SK-N-SH (cell line): ENCODE data around the gene CDC73. TPM values are rescaled to one million over a fixed set of nuclear protein-coding genes. Genes with fewer than 3 reads are reported as not detected.

Source experiments
- CTCF ChIA-PET: fragments of 300-600, 350-600 bp; formaldehyde crosslinking; extraction: SDS; loops from one replicate; lab custom pipeline; 2021; lab: Yijun Ruan, JAX
- POLR2A ChIA-PET: fragments of 350-600 bp; sonication (Branson Sonifier 250); formaldehyde crosslinking; extraction: SDS; loops from one replicate; lab custom pipeline; 2020; ENCODE audit warnings: antibody characterized with exemption, inconsistent platforms; lab: Yijun Ruan, JAX
- DNase-seq: peaks from one replicate; pipeline ENCODE4 v3.0.0; 2012
- H2AFZ ChIP-seq: fragments of 200-600 bp; sonication (generic); 2 replicates; pipeline ENCODE4 v1.8.1; 2016; ENCODE audit warnings: antibody characterized with exemption, mild to moderate bottlenecking, low read depth
- H3F3A ChIP-seq: fragments of 200-600 bp; sonication (generic); replicated peaks from 2 replicates; pipeline ENCODE3; 2016; ENCODE audit warnings: antibody characterized with exemption, mild to moderate bottlenecking; ENCODE audit not compliant: insufficient read depth
- H3K27ac ChIP-seq, 2 experiments: fragments of 200-500 bp in 1 of 2; fragments of 200-600 bp in 1 of 2; sonication (Bioruptor generic) in 1 of 2; sonication (generic), shearing (Covaris generic) in 1 of 2; 2 replicates each; pipeline versions ENCODE4 v1.5.1 to v1.6.1; 2014 to 2016; ENCODE audit warnings: low read depth in 2 of 2, inconsistent platforms in 1 of 2, low read length in 1 of 2, mild to moderate bottlenecking in 1 of 2, mixed read lengths in 1 of 2
- H3K27me3 ChIP-seq: fragments of 200-600 bp; sonication (generic), shearing (Covaris generic); 2 replicates; pipeline ENCODE4 v1.6.1; 2016; ENCODE audit warnings: mixed run types; ENCODE audit not compliant: insufficient read depth
- H3K36me3 ChIP-seq, 2 experiments: fragments of 200-500 bp in 1 of 2; fragments of 200-600 bp in 1 of 2; sonication (Bioruptor generic) in 1 of 2; sonication (generic) in 1 of 2; replicated peaks in 1 of 2; 2 replicates each; pipeline versions ENCODE3 to v1.5.1; 2014 to 2016; ENCODE audit warnings: low read length in 1 of 2, mild to moderate bottlenecking in 1 of 2; ENCODE audit not compliant: insufficient read depth in 2 of 2, control insufficient read depth in 1 of 2
- H3K4me1 ChIP-seq, 2 experiments: fragments of 200-500 bp in 1 of 2; fragments of 200-600 bp in 1 of 2; sonication (Bioruptor generic) in 1 of 2; sonication (generic), shearing (Covaris generic) in 1 of 2; 2 replicates each; pipeline versions ENCODE4 v1.5.1 to v1.6.1; 2014 to 2016; ENCODE audit warnings: low read depth in 1 of 2, low read length in 1 of 2, mixed run types in 1 of 2; ENCODE audit not compliant: insufficient read depth in 2 of 2, control insufficient read depth in 1 of 2
- H3K4me2 ChIP-seq: fragments of 200-600 bp; sonication (generic), shearing (Covaris generic); 2 replicates; pipeline ENCODE4 v1.6.1; 2017; ENCODE audit warnings: mixed run types
- H3K4me3 ChIP-seq, 2 experiments: fragments of 200-500 bp in 1 of 2; fragments of 200-600 bp in 1 of 2; sonication (Bioruptor generic) in 1 of 2; sonication (generic), shearing (Covaris generic) in 1 of 2; 2 replicates each; pipeline versions ENCODE4 v1.5.1 to v1.8.1; 2014 to 2016; ENCODE audit warnings: low read depth in 2 of 2, inconsistent platforms in 1 of 2, low read length in 1 of 2, mild to moderate bottlenecking in 1 of 2, mixed read lengths in 1 of 2, moderate library complexity in 1 of 2
- H3K79me2 ChIP-seq: fragments of 200-600 bp; sonication (generic); 2 replicates; pipeline ENCODE4 v1.8.1; 2017; ENCODE audit warnings: mild to moderate bottlenecking; ENCODE audit not compliant: insufficient read depth
- H3K9ac ChIP-seq: fragments of 200-600 bp; sonication (generic); 2 replicates; pipeline ENCODE4 v1.6.1; 2017; ENCODE audit warnings: mixed run types
- H3K9me2 ChIP-seq: fragments of 200-600 bp; sonication (generic); 2 replicates; pipeline ENCODE4 v1.6.1; 2017; ENCODE audit warnings: mixed run types
- H3K9me3 ChIP-seq: fragments of 200-600 bp; sonication (generic); 2 replicates; pipeline ENCODE4 v1.6.1; 2017; ENCODE audit warnings: mixed run types, mild to moderate bottlenecking, moderate library complexity
- H4K20me1 ChIP-seq: fragments of 200-600 bp; sonication (generic); 2 replicates; pipeline ENCODE4 v1.6.1; 2017; ENCODE audit warnings: mild to moderate bottlenecking, mixed run types; ENCODE audit not compliant: insufficient read depth
- EZH2phosphoT487 ChIP-seq: fragments of 200-600 bp; sonication (generic); IDR thresholded peaks from 2 replicates; pipeline ENCODE4 v1.6.1; 2017; ENCODE audit warnings: low read depth, mixed run types, mild to moderate bottlenecking, antibody characterized with exemption, moderate library complexity, borderline replicate concordance
- FOSL2 ChIP-seq: IDR thresholded peaks from 2 replicates; pipeline ENCODE4 v1.4.0; 2012; ENCODE audit warnings: low read depth, mild to moderate bottlenecking, moderate library complexity, borderline replicate concordance
- IRF3 ChIP-seq: fragments of 150-350 bp; IDR thresholded peaks from 2 replicates; pipeline ENCODE4 v1.6.1; 2016; ENCODE audit warnings: mild to moderate bottlenecking, low read depth, low read length
- MAX ChIP-seq: IDR thresholded peaks from 2 replicates; pipeline ENCODE4 v1.4.0; 2012; ENCODE audit warnings: low read depth
- MXI1 ChIP-seq: IDR thresholded peaks from 2 replicates; pipeline ENCODE4 v1.6.1; 2012; ENCODE audit warnings: mild to moderate bottlenecking, low read depth, low read length, improper control_type of control experiment
- NFIC ChIP-seq: IDR thresholded peaks from 2 replicates; pipeline ENCODE4 v1.4.0; 2012; ENCODE audit warnings: borderline replicate concordance
- REST ChIP-seq: IDR thresholded peaks from 2 replicates; pipeline ENCODE4 v1.6.1; 2012; ENCODE audit warnings: mild to moderate bottlenecking, low read depth, low read length, moderate library complexity
- RFX5 ChIP-seq: IDR thresholded peaks from 2 replicates; pipeline ENCODE4 v1.6.1; 2012; ENCODE audit warnings: mild to moderate bottlenecking, improper control_type of control experiment, low read length
- TAF1 ChIP-seq: IDR thresholded peaks from 2 replicates; pipeline ENCODE4 v1.6.1; 2012; ENCODE audit warnings: low read depth, mild to moderate bottlenecking, low read length, moderate library complexity, borderline replicate concordance
- YY1 ChIP-seq: IDR thresholded peaks from 2 replicates; pipeline ENCODE4 v1.4.0; 2012; ENCODE audit warnings: low read depth, mild to moderate bottlenecking
- WGBS: methylation state at CpG from one replicate; pipeline ENCODE4 v1.1.6; 2017; ENCODE audit warnings: low lambda C conversion rate; 5-methylcytosine and 5-hydroxymethylcytosine counted together
- polyA plus RNA-seq, 3 experiments: library from polyadenylated mRNA; depleted of rRNA; stranded (reverse); fragments of >200 nt; gene quantifications; 2 replicates each; pipeline ENCODE4 v1.2.3, GENCODE V29; 2012

Gene CDC73
- polyA plus RNA-seq, 1 of the 3 experiments (the other 2 are of a cell fraction) = 13.4 TPM

- CTCF ChIA-PET = no interaction called here
- 96% methylated on average over 7 of the region's 7 CpGs for WGBS
- POLR2A ChIA-PET = no interaction called here
These were observed 127.4 kb downstream of the CDC73 start for GRCh38 chr1:193249187-193249586.

More at GRCh38 chr1:193249187-193249586, 127.4 kb downstream of the CDC73 start:
- H3K36me3 ChIP-seq = peaks cover 59 to 64% of the 10 kb centered on the region in 2 experiments
- no peak overlapping the region for H3K27ac ChIP-seq
- H2AFZ ChIP-seq = no peak overlapping the region
- no peak overlapping the region for H3K9ac ChIP-seq
- H3K79me2 ChIP-seq = no peaks in the 10 kb centered on the region
- H3K9me2 ChIP-seq = no peaks in the 10 kb centered on the region
- no peaks in the 10 kb centered on the region for H3K27me3 ChIP-seq
- no peak overlapping the region for H3K4me2 ChIP-seq
- no peaks in the 10 kb centered on the region for H4K20me1 ChIP-seq
- TF ChIP-seq EZH2phosphoT487 = no peak
- no peak for TF ChIP-seq NFIC
- no peak for TF ChIP-seq RFX5
- TF ChIP-seq FOSL2 = no peak
- no peak for TF ChIP-seq REST
- TF ChIP-seq IRF3 = no peak
- TF ChIP-seq YY1 = no peak
- no peak for TF ChIP-seq MAX
- no peak for TF ChIP-seq MXI1
- TF ChIP-seq TAF1 = no peak
- no peak for DNase-seq
- no peaks in the 10 kb centered on the region for H3K4me1 ChIP-seq
- H3F3A ChIP-seq = peaks cover 2% of the 10 kb centered on the region
- no peaks in the 10 kb centered on the region for H3K9me3 ChIP-seq
- H3K4me3 ChIP-seq = no peak overlapping the region
